HCT116 (cell line): ENCODE results near the gene FIZ1. TPM values are rescaled to one million over a fixed set of nuclear protein-coding genes. Genes with fewer than 3 reads are reported as not detected.

Experiments used
- ATAC-seq: fragments of 200-7000 bp; cut with Tn5 transposase; 2 replicates; pipeline ENCODE4 v1.9.1; 2020; ENCODE audit warnings: mild to moderate bottlenecking, moderate library complexity
- BruUV-seq: library from RNA; stranded (reverse); fragments of 400-500 nt; replicated peaks from 2 replicates; lab custom pipeline; 2021; lab: Mats Ljungman, UMichigan
- CTCF ChIA-PET: fragments of 300-600 bp; sonication (Branson Sonifier 250); formaldehyde crosslinking; loops from one replicate; lab custom pipeline; 2021; ENCODE audit warnings: antibody characterized with exemption; lab: Charles Lee
- POLR2A ChIA-PET: fragments of 300-600, 350-600 bp; sonication (Branson Sonifier 250); formaldehyde crosslinking; loops from one replicate; lab custom pipeline; 2021; ENCODE audit warnings: antibody characterized with exemption; lab: Charles Lee
- RAD21 ChIA-PET, 2 experiments: fragments of 300-600 bp; sonication (Branson Sonifier 250); formaldehyde crosslinking; loops; one replicate each; lab custom pipeline; 2023; ENCODE audit warnings: low total read pairs in 2 of 2; ENCODE audit not compliant: uncharacterized antibody in 2 of 2, unreplicated experiment in 2 of 2, low non-redundant PET in 1 of 2; lab: Charles Lee
- DNase-seq: peaks from one replicate; pipeline ENCODE4 v3.0.0-alpha.2; 2010; ENCODE audit warnings: low read depth, low spot score
- H2AFZ ChIP-seq: fragments of 200-600 bp; shearing (Covaris generic), sonication (generic); 2 replicates; pipeline ENCODE4 v1.6.1; 2017; ENCODE audit warnings: low read depth, mixed run types, mixed read lengths, antibody characterized with exemption, low read length; ENCODE audit not compliant: poor library complexity, severe bottlenecking
- H3K27ac ChIP-seq: 2 replicates; pipeline ENCODE4 v1.5.1; 2012; ENCODE audit warnings: low read depth, low read length
- H3K27me3 ChIP-seq: fragments of 200-600 bp; sonication (generic); 2 replicates; pipeline ENCODE4 v1.6.1; 2016; ENCODE audit warnings: mixed run types, low read length, mixed read lengths; ENCODE audit not compliant: insufficient read depth
- H3K36me3 ChIP-seq, 2 experiments: fragments of 200-500 bp in 1 of 2; fragments of 200-600 bp in 1 of 2; sonication (Bioruptor generic) in 1 of 2; sonication (generic) in 1 of 2; 2 replicates each; pipeline versions ENCODE4 v1.5.1 to v1.6.1; 2014 to 2016; ENCODE audit warnings: low read length in 2 of 2, inconsistent platforms in 1 of 2, mixed read lengths in 1 of 2, mixed run types in 1 of 2; ENCODE audit not compliant: insufficient read depth in 2 of 2, control insufficient read depth in 1 of 2
- H3K4me1 ChIP-seq, 2 experiments: fragments of 200-600 bp in 1 of 2; sonication (generic) in 1 of 2; 2 replicates each; pipeline versions ENCODE4 v1.5.1 to v1.6.1; 2012 to 2017; ENCODE audit warnings: low read length in 2 of 2, inconsistent platforms in 1 of 2, mild to moderate bottlenecking in 1 of 2, mixed read lengths in 1 of 2, mixed run types in 1 of 2, moderate library complexity in 1 of 2; ENCODE audit not compliant: insufficient read depth in 2 of 2, control insufficient read depth in 1 of 2
- H3K4me2 ChIP-seq: fragments of 200-600 bp; sonication (generic); 2 replicates; pipeline ENCODE4 v1.6.1; 2017; ENCODE audit warnings: mixed run types, low read length, mixed read lengths
- H3K4me3 ChIP-seq, 2 experiments: fragments of 200-600 bp in 1 of 2; sonication (generic) in 1 of 2; replicated peaks in 1 of 2; 2 replicates each; pipeline ENCODE4 v1.5.1; 2011 to 2016; ENCODE audit warnings: low read length in 2 of 2, control low read depth in 1 of 2, low read depth in 1 of 2, mild to moderate bottlenecking in 1 of 2, mixed read lengths in 1 of 2, mixed run types in 1 of 2
- H3K79me2 ChIP-seq: fragments of 200-600 bp; sonication (generic); 2 replicates; pipeline ENCODE4 v1.6.1; 2017; ENCODE audit warnings: mild to moderate bottlenecking, mixed run types, low read length, moderate library complexity, mixed read lengths; ENCODE audit not compliant: insufficient read depth
- H3K9ac ChIP-seq: fragments of 200-600 bp; sonication (generic); 2 replicates; pipeline ENCODE4 v1.6.1; 2016; ENCODE audit warnings: low read length, mixed read lengths
- H3K9me2 ChIP-seq: fragments of 200-600 bp; sonication (generic), shearing (Covaris generic); 2 replicates; pipeline ENCODE4 v1.6.1; 2017; ENCODE audit warnings: mixed run types, mild to moderate bottlenecking, moderate library complexity; ENCODE audit not compliant: insufficient read depth
- H3K9me3 ChIP-seq, 2 experiments: fragments of 200-500 bp in 1 of 2; fragments of 200-600 bp in 1 of 2; sonication (Bioruptor generic) in 1 of 2; sonication (generic) in 1 of 2; 2 replicates each; pipeline ENCODE4 v1.6.1; 2014 to 2017; ENCODE audit warnings: low read length in 2 of 2, mixed read lengths in 2 of 2, inconsistent platforms in 1 of 2, low read depth in 1 of 2, mild to moderate bottlenecking in 1 of 2, mixed run types in 1 of 2, moderate library complexity in 1 of 2; ENCODE audit not compliant: control insufficient read depth in 1 of 2, insufficient read depth in 1 of 2
- H4K20me1 ChIP-seq: fragments of 200-600 bp; sonication (generic), shearing (Covaris generic); 2 replicates; pipeline ENCODE4 v1.6.1; 2017; ENCODE audit warnings: mixed run types, mild to moderate bottlenecking, moderate library complexity; ENCODE audit not compliant: insufficient read depth
- CBX3 ChIP-seq: IDR thresholded peaks from 2 replicates; pipeline ENCODE4 v1.6.1; 2012; ENCODE audit warnings: low read depth
- CEBPB ChIP-seq: IDR thresholded peaks from 2 replicates; pipeline ENCODE4 v1.6.1; 2012; ENCODE audit warnings: low read depth
- EZH2 ChIP-seq: fragments of 200-600 bp; sonication (generic); IDR thresholded peaks from 2 replicates; pipeline ENCODE4 v1.6.1; 2017; ENCODE audit warnings: antibody characterized with exemption, mixed run types
- EZH2phosphoT487 ChIP-seq: fragments of 200-600 bp; IDR thresholded peaks from 2 replicates; pipeline ENCODE4 v1.6.1; 2018; ENCODE audit warnings: antibody characterized with exemption, borderline replicate concordance
- FOSL1 ChIP-seq: IDR thresholded peaks from 2 replicates; pipeline ENCODE4 v1.6.1; 2012; ENCODE audit warnings: low read depth
- JUND ChIP-seq: IDR thresholded peaks from 2 replicates; pipeline ENCODE4 v1.6.1; 2012
- POLR2A ChIP-seq: IDR thresholded peaks from 2 replicates; pipeline ENCODE4 v1.7.0; 2011; ENCODE audit warnings: borderline replicate concordance; ENCODE audit not compliant: insufficient read depth, insufficient read length; ENCODE audit errors: extremely low read depth
- RAD21 ChIP-seq: IDR thresholded peaks from 2 replicates; pipeline ENCODE4 v1.6.1; 2012; ENCODE audit warnings: low read depth, mild to moderate bottlenecking
- SIN3A ChIP-seq: IDR thresholded peaks from 2 replicates; pipeline ENCODE4 v1.6.1; 2012; ENCODE audit warnings: low read depth
- SP1 ChIP-seq: IDR thresholded peaks from 2 replicates; pipeline ENCODE4 v1.6.1; 2012; ENCODE audit warnings: low read depth
- SRF ChIP-seq: IDR thresholded peaks from 2 replicates; pipeline ENCODE4 v1.6.1; 2012; ENCODE audit warnings: low read depth
- TCF7L2 ChIP-seq: IDR thresholded peaks from 2 replicates; pipeline ENCODE4 v1.7.0; 2011; ENCODE audit warnings: borderline replicate concordance, inconsistent platforms; ENCODE audit not compliant: insufficient read depth, insufficient read length; ENCODE audit errors: extremely low read depth
- ZFX ChIP-seq: fragments of 450-650 bp; IDR thresholded peaks from 2 replicates; pipeline ENCODE4 v1.6.1; 2017
- ZNF274 ChIP-seq: fragments of 200-500 bp; sonication (Bioruptor generic); IDR thresholded peaks from 2 replicates; pipeline ENCODE4 v1.6.1; 2014; ENCODE audit warnings: mild to moderate bottlenecking, low read depth, low read length, inconsistent platforms
- intact Hi-C: fragments of 100-400 bp; cut with micrococcal nuclease; formaldehyde crosslinking; loops from 2 replicates; pipeline ENCODE4 v1.10.0; 2022
- total RNA-seq: library from RNA; stranded (reverse); gene quantifications from one replicate; pipeline ENCODE4 v1.2.1, GENCODE V29; 2021; ENCODE audit not compliant: unreplicated experiment
- TF ChIP-seq, protein P1 (sequence below): IDR thresholded peaks from 2 replicates; pipeline ENCODE4 v1.6.1; 2012; ENCODE audit warnings: low read depth
- TF ChIP-seq, protein P2 (sequence below): IDR thresholded peaks from 2 replicates; pipeline ENCODE4 v1.6.1; 2012

FIZ1 gene
- total RNA-seq, 1 experiment from 2014 or later = 15.3 TPM

DNA sequence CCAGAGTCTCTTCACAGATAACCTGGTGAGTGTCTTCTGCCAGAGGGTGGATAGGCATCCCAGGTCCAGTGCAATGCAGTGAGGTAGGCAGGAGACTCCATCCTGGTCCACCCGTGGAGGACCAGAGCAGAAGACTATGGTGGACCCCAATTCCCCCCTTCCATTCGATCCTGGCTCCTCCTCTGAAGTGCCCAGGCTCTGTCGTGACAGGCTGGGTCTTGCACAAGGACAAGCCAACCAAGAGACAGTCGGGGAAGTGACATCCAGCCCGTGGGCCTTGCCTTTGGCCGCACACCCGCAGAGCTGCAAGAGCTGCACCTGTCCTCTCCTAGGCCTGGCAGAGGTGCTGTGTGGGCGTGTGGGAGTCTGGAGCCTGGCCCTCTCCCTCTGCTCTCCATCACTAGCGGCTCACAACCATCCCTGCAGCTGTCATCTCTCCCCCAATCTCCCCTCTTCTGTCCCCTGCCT, 21.9 kb upstream of the FIZ1 start:
- H3K27me3 ChIP-seq = no peaks in the 10 kb centered on the region
- H4K20me1 ChIP-seq = no peaks in the 10 kb centered on the region
- H3K9me3 ChIP-seq = no peaks in the 10 kb centered on the region
- no peak overlapping the region for H3K9ac ChIP-seq
- no peak overlapping the region for H3K4me3 ChIP-seq
- DNase-seq (no peak), ATAC-seq (no peak)
- BruUV-seq = TSS peak; percentile 28
- CTCF ChIA-PET = no interaction called here
- no peak overlapping the region for H3K4me2 ChIP-seq
- H3K36me3 ChIP-seq = peaks cover 0 to 6% of the 10 kb centered on the region in 2 experiments; a peak in 2 of 4 replicates
- RAD21 ChIA-PET = no interaction called here
- no peak overlapping the region for H3K27ac ChIP-seq
- TF ChIP-seq CBX3 (no peak), RAD21 (no peak), POLR2A (no peak), ZFX (no peak), FOSL1 (no peak), ZNF274 (no peak), TCF7L2 (no peak), JUND (no peak), SP1 (no peak), SRF (no peak), SIN3A (no peak), EZH2phosphoT487 (no peak), EZH2 (no peak), CEBPB (no peak)
- TF ChIP-seq, protein P1, sequence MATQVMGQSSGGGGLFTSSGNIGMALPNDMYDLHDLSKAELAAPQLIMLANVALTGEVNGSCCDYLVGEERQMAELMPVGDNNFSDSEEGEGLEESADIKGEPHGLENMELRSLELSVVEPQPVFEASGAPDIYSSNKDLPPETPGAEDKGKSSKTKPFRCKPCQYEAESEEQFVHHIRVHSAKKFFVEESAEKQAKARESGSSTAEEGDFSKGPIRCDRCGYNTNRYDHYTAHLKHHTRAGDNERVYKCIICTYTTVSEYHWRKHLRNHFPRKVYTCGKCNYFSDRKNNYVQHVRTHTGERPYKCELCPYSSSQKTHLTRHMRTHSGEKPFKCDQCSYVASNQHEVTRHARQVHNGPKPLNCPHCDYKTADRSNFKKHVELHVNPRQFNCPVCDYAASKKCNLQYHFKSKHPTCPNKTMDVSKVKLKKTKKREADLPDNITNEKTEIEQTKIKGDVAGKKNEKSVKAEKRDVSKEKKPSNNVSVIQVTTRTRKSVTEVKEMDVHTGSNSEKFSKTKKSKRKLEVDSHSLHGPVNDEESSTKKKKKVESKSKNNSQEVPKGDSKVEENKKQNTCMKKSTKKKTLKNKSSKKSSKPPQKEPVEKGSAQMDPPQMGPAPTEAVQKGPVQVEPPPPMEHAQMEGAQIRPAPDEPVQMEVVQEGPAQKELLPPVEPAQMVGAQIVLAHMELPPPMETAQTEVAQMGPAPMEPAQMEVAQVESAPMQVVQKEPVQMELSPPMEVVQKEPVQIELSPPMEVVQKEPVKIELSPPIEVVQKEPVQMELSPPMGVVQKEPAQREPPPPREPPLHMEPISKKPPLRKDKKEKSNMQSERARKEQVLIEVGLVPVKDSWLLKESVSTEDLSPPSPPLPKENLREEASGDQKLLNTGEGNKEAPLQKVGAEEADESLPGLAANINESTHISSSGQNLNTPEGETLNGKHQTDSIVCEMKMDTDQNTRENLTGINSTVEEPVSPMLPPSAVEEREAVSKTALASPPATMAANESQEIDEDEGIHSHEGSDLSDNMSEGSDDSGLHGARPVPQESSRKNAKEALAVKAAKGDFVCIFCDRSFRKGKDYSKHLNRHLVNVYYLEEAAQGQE = no peak
- TF ChIP-seq, protein P2, sequence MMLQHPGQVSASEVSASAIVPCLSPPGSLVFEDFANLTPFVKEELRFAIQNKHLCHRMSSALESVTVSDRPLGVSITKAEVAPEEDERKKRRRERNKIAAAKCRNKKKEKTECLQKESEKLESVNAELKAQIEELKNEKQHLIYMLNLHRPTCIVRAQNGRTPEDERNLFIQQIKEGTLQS = no peak
- TF ChIP-seq, all 23 proteins: peak for 0
- Histone ChIP-seq H3K4me1 (peaks cover 8 to 14% of the 10 kb centered on the region in 2 experiments; a peak in 3 of 4 replicates), H2AFZ (no peak overlapping the region), H3K9me2 (no peaks in the 10 kb centered on the region), H3K79me2 (no peaks in the 10 kb centered on the region)
- POLR2A ChIA-PET = no interaction called here
- intact Hi-C loops = no loop called here
